K562 (cell line): ENCODE measurements around the gene MPPED2. TPM values are rescaled to one million over a fixed set of nuclear protein-coding genes. Genes with fewer than 3 reads are reported as not detected.

ENCODE experiments used
- ATAC-seq: fragments of 200-7000 bp; cut with Tn5 transposase; 3 replicates; pipeline ENCODE4 v1.9.1; 2020; ENCODE audit warnings: moderate library complexity
- BruUV-seq: library from RNA; stranded (reverse); fragments of 400-500 nt; replicated peaks from 2 replicates; lab custom pipeline; 2021; lab: Mats Ljungman, UMichigan
- CTCF ChIA-PET: fragments of 300-600 bp; formaldehyde crosslinking; extraction: SDS; loops from one replicate; lab custom pipeline; 2021; ENCODE audit warnings: low intra/inter-chr PET ratio; lab: Yijun Ruan, JAX
- POLR2A ChIA-PET: fragments of 300-600, 350-650 bp; sonication (Branson Sonifier 250); formaldehyde crosslinking; extraction: SDS; loops from one replicate; lab custom pipeline; 2021; ENCODE audit warnings: antibody characterized with exemption, inconsistent platforms; lab: Yijun Ruan, JAX
- DNase-seq, 4 experiments: peaks; one replicate each; pipeline versions ENCODE4 v3.0.0 to v3.0.0-alpha.2; 2011 to 2018; ENCODE audit warnings: low spot score in 3 of 4, mixed read lengths in 3 of 4; ENCODE audit errors: extremely low read depth in 1 of 4
- FAIRE-seq: peaks from 2 replicates; lab custom pipeline; 2011; peaks lifted over from hg19 to GRCh38; lab: Jason Lieb, UNC
- H2AFZ ChIP-seq: 2 replicates; pipeline ENCODE4 v1.6.0; 2011; ENCODE audit warnings: low read depth, low read length, control low read depth, inconsistent platforms
- H3K27ac ChIP-seq: fragments of 200-600 bp; 3 replicates; pipeline ENCODE4 v1.8.0; 2011; ENCODE audit warnings: low read depth, mild to moderate bottlenecking, control low read depth, inconsistent platforms, low read length, moderate library complexity, mixed read lengths; ENCODE audit errors: extremely low read depth
- H3K27me3 ChIP-seq, 2 experiments: fragments of 300-600 bp in 1 of 2; 2 replicates in 1 of 2; 3 replicates in 1 of 2; pipeline versions ENCODE4 v1.6.0 to v1.8.0; 2011; ENCODE audit warnings: inconsistent platforms in 2 of 2, low read length in 2 of 2, mild to moderate bottlenecking in 1 of 2, mixed read lengths in 1 of 2, moderate library complexity in 1 of 2; ENCODE audit not compliant: control insufficient read depth in 2 of 2, insufficient read depth in 2 of 2
- H3K36me3 ChIP-seq: fragments of 300-600 bp; 3 replicates; pipeline ENCODE4 v1.8.0; 2011; ENCODE audit warnings: mild to moderate bottlenecking, low read length, inconsistent platforms; ENCODE audit not compliant: control insufficient read depth, insufficient read depth
- H3K4me1 ChIP-seq, 2 experiments: fragments of 200-600 bp in 1 of 2; replicated peaks in 1 of 2; 2 replicates in 1 of 2; 3 replicates in 1 of 2; pipeline versions ENCODE4 v1.5.1 to v1.8.0; 2011; ENCODE audit warnings: inconsistent platforms in 2 of 2, low read length in 2 of 2, mild to moderate bottlenecking in 1 of 2, mixed read lengths in 1 of 2, moderate library complexity in 1 of 2; ENCODE audit not compliant: control insufficient read depth in 2 of 2, insufficient read depth in 2 of 2
- H3K4me2 ChIP-seq: 2 replicates; pipeline ENCODE4 v1.6.1; 2011; ENCODE audit warnings: low read length, control low read depth, inconsistent platforms, mixed read lengths; ENCODE audit not compliant: insufficient read depth
- H3K4me3 ChIP-seq: fragments of 200-600 bp; sonication (generic), shearing (Covaris generic); 2 replicates; pipeline ENCODE4 v1.5.1; 2016; ENCODE audit warnings: control low read depth, inconsistent platforms
- H3K79me2 ChIP-seq: fragments of 200-600 bp; 3 replicates; pipeline ENCODE4 v1.8.0; 2011; ENCODE audit warnings: low read length, inconsistent platforms; ENCODE audit not compliant: control insufficient read depth, insufficient read depth
- H3K9ac ChIP-seq, 2 experiments: 2 replicates each; pipeline versions ENCODE4 v1.6.0 to v1.6.1; 2011; ENCODE audit warnings: low read depth in 2 of 2, low read length in 2 of 2, control low read depth in 1 of 2, inconsistent platforms in 1 of 2, mild to moderate bottlenecking in 1 of 2, mixed read lengths in 1 of 2; ENCODE audit not compliant: insufficient read depth in 1 of 2
- H3K9me1 ChIP-seq: one replicate; pipeline ENCODE4 v1.6.0; 2011; ENCODE audit warnings: inconsistent platforms, mild to moderate bottlenecking, low read length, moderate library complexity; ENCODE audit not compliant: control insufficient read depth, insufficient read depth
- H3K9me3 ChIP-seq: replicated peaks from 2 replicates; pipeline ENCODE4 v1.5.1; 2011; ENCODE audit warnings: low read depth, low read length, inconsistent platforms; ENCODE audit not compliant: control insufficient read depth, insufficient read depth
- H4K20me1 ChIP-seq: replicated peaks from 2 replicates; pipeline ENCODE4 v1.6.1; 2011; ENCODE audit warnings: low read length, inconsistent platforms, mixed read lengths; ENCODE audit not compliant: control insufficient read depth, insufficient read depth
- BMI1 ChIP-seq: fragments of 150-350 bp; IDR thresholded peaks from 2 replicates; pipeline ENCODE4 v1.6.1; 2014; ENCODE audit warnings: low read length
- E2F8 ChIP-seq: fragments of 450-650 bp; IDR thresholded peaks from 2 replicates; pipeline ENCODE4 v1.7.1; 2018; ENCODE audit warnings: mild to moderate bottlenecking, low read depth; ENCODE audit not compliant: partially characterized antibody
- ELF1 ChIP-seq: fragments of 200-800 bp; sonication (Bioruptor generic); IDR thresholded peaks from 2 replicates; pipeline ENCODE4 v1.6.1; 2016; ENCODE audit warnings: missing genetic modification characterization, missing compliant biosample characterization
- HINFP ChIP-seq: fragments of 450-650 bp; conservative IDR thresholded peaks from 2 replicates; pipeline ENCODE4 v1.6.1; 2016; ENCODE audit warnings: missing genetic modification characterization, low read depth, mild to moderate bottlenecking, control low read depth, missing compliant biosample characterization
- KDM5B ChIP-seq: fragments of 200-600 bp; sonication (generic); IDR thresholded peaks from 2 replicates; pipeline ENCODE4 v1.6.1; 2012; ENCODE audit warnings: low read depth, mild to moderate bottlenecking, moderate library complexity, low read length, control low read depth, inconsistent platforms; ENCODE audit not compliant: insufficient replicate concordance
- KLF6 ChIP-seq: fragments of 250-450 bp; sonication (Bioruptor Pico); IDR thresholded peaks from 2 replicates; pipeline ENCODE4 v1.4.0; 2020; ENCODE audit warnings: mild to moderate bottlenecking, moderate library complexity, borderline replicate concordance
- LARP7 ChIP-seq: fragments of 450-650 bp; IDR thresholded peaks from 2 replicates; pipeline ENCODE4 v1.6.1; 2016
- MNT ChIP-seq, 2 experiments: fragments of 450-650 bp; conservative IDR thresholded peaks; 2 replicates each; pipeline ENCODE4 v1.6.1; 2017; ENCODE audit warnings: mild to moderate bottlenecking in 2 of 2, moderate library complexity in 2 of 2
- NFATC3 ChIP-seq: fragments of 450-650 bp; IDR thresholded peaks from 2 replicates; pipeline ENCODE4 v1.6.1; 2017; ENCODE audit warnings: mild to moderate bottlenecking
- NR2C2 ChIP-seq, 2 experiments: fragments of 200-800 bp in 1 of 2; sonication (Bioruptor generic) in 1 of 2; sonication (generic) in 1 of 2; formaldehyde crosslinking in 1 of 2; IDR thresholded peaks; 2 replicates each; pipeline versions ENCODE4 v1.6.1 to v1.8.0; 2016 to 2022; ENCODE audit warnings: mild to moderate bottlenecking in 1 of 2, missing compliant biosample characterization in 1 of 2, missing genetic modification characterization in 1 of 2, missing genetic modification reagents in 1 of 2
- NUFIP1 ChIP-seq: fragments of 450-650 bp; IDR thresholded peaks from 2 replicates; pipeline ENCODE4 v1.6.1; 2018; ENCODE audit not compliant: partially characterized antibody
- RBFOX2 ChIP-seq: fragments of 200-400 bp; formaldehyde crosslinking; IDR thresholded peaks from 2 replicates; pipeline ENCODE4 v1.6.1; 2017; ENCODE audit warnings: low read depth, mild to moderate bottlenecking, low read length, moderate library complexity
- ZFP30 ChIP-seq: fragments of 250-450 bp; sonication (Bioruptor Pico); IDR thresholded peaks from 2 replicates; pipeline ENCODE4 v1.8.0; 2022; ENCODE audit warnings: moderate library complexity, mild to moderate bottlenecking, inconsistent platforms, borderline replicate concordance
- ZKSCAN3 ChIP-seq: fragments of 250-450 bp; sonication (Bioruptor Pico); IDR thresholded peaks from 2 replicates; pipeline ENCODE4 v1.4.0; 2020
- ZNF12 ChIP-seq: sonication (generic); formaldehyde crosslinking; IDR thresholded peaks from 2 replicates; pipeline ENCODE4 v1.4.0; 2020; ENCODE audit warnings: mild to moderate bottlenecking, missing genetic modification reagents
- ZNF165 ChIP-seq: fragments of 250-450 bp; sonication (Bioruptor Pico); IDR thresholded peaks from 2 replicates; pipeline ENCODE4 v1.4.0; 2020; ENCODE audit warnings: borderline replicate concordance
- ZNF217 ChIP-seq: sonication (generic); formaldehyde crosslinking; IDR thresholded peaks from 2 replicates; pipeline ENCODE4 v1.8.0; 2022; ENCODE audit warnings: mild to moderate bottlenecking, missing genetic modification reagents
- ZNF324 ChIP-seq: fragments of 250-450 bp; sonication (Bioruptor Pico); IDR thresholded peaks from 2 replicates; pipeline ENCODE4 v1.4.0; 2020; ENCODE audit warnings: mild to moderate bottlenecking
- WGBS: fragments of 100-300 bp; shearing (Covaris generic); methylation state at CpG from one replicate; pipeline ENCODE4 v1.1.6; 2016; ENCODE audit warnings: low coverage, mixed read lengths; ENCODE audit not compliant: insufficient coverage; ENCODE audit errors: missing lambda C conversion rate; 5-methylcytosine and 5-hydroxymethylcytosine counted together
- in situ Hi-C: fragments of 300-500 bp; cut with MboI; formaldehyde crosslinking; loops from 4 replicates; pipeline ENCODE4 v1.15.0; 2018; ENCODE audit warnings: inconsistent platforms, mixed read lengths
- intact Hi-C: fragments of 100-400 bp; cut with micrococcal nuclease; formaldehyde crosslinking; loops from 2 replicates; pipeline ENCODE4 v1.14.2; 2022
- polyA plus RNA-seq, 8 experiments: library from polyadenylated mRNA; depleted of rRNA in 4 of 8; stranded (reverse) in 5 of 8; unstranded in 3 of 8; fragments of >200 nt; fragmentation: Nextera tagmentation in 2 of 8; fragmentation: Illumina TruSeq in 1 of 8; extraction: Ambion mirVana in 2 of 8; extraction: Trizol in 1 of 8; gene quantifications; 2 replicates each; pipeline versions ENCODE4 v1.2.1 to v1.2.3, GENCODE V29; 2011 to 2014; ENCODE audit warnings: inconsistent platforms in 1 of 8, missing spikeins in 1 of 8
- total RNA-seq, 7 experiments: library from RNA; depleted of rRNA in 6 of 7; stranded (reverse); fragments of >200 nt in 6 of 7; fragmentation: Illumina TruSeq in 2 of 7; extraction: Trizol in 2 of 7; gene quantifications; 2 replicates each; pipeline versions ENCODE4 v1.2.1 to v1.2.3, GENCODE V29; 2011 to 2021; ENCODE audit warnings: low replicate concordance in 1 of 7

MPPED2 gene
- total and polyA plus RNA-seq, 9 of the 15 experiments (the other 6 are each of a cell fraction or from before 2014, with no cell fraction given) = not detected

GRCh38 chr11:30587269-30587812, 1.2 kb upstream of the MPPED2 start:
- H3K4me3 ChIP-seq = no peak overlapping the region
- H3K79me2 ChIP-seq = no peaks in the 10 kb centered on the region
- FAIRE-seq (no peak), ATAC-seq (no peak), DNase-seq (no peak)
- no peaks in the 10 kb centered on the region for H3K27me3 ChIP-seq
- no peaks in the 10 kb centered on the region for H3K36me3 ChIP-seq
- no peak overlapping the region for H3K4me2 ChIP-seq
- intact Hi-C loops (no loop called here), in situ Hi-C loops (no loop called here)
- peaks cover 0 to 5% of the 10 kb centered on the region in 2 experiments; a peak in 2 of 5 replicates for H3K4me1 ChIP-seq
- H3K9me1 ChIP-seq = no peaks in the 10 kb centered on the region
- H3K9ac ChIP-seq = no peak overlapping the region
- WGBS = 0% methylated on average over 1 of the region's 1 CpG
- H2AFZ ChIP-seq = no peak overlapping the region
- H4K20me1 ChIP-seq = no peaks in the 10 kb centered on the region
- ChIA-PET CTCF (no interaction called here), POLR2A (no interaction called here)
- BruUV-seq = no TSS peak
- H3K9me3 ChIP-seq = no peaks in the 10 kb centered on the region
- H3K27ac ChIP-seq = no peak overlapping the region
- TF ChIP-seq BMI1 = no peak
- no peak for TF ChIP-seq ZNF217
- TF ChIP-seq ZNF165 (CRISPR knock-in tag) = no peak
- no peak for TF ChIP-seq NUFIP1
- TF ChIP-seq KDM5B = no peak
- no peak for TF ChIP-seq ZNF324
- TF ChIP-seq E2F8 = no peak
- no peak for TF ChIP-seq LARP7
- no peak for TF ChIP-seq KLF6
- no peak for TF ChIP-seq HINFP
- no peak for TF ChIP-seq RBFOX2
- TF ChIP-seq ZNF12 (CRISPR knock-in tag) = no peak
- no peak for TF ChIP-seq ZFP30 (CRISPR knock-in tag)
- no peak for TF ChIP-seq NFATC3
- no peak for TF ChIP-seq ZKSCAN3
- TF ChIP-seq NR2C2 (CRISPR knock-in tag; IDR thresholded peaks at IDR 0.05) = no peak
- no peak for TF ChIP-seq NR2C2 (tag; IDR thresholded peaks at IDR 0.05)
- no peak for TF ChIP-seq ELF1
- TF ChIP-seq MNT (conservative IDR thresholded peaks at IDR 0.05) = no peak
